DOHH2 (cell line): ENCODE measurements around the gene SMAD5.

ENCODE experiments used
- CTCF ChIP-seq: fragments of 200-600 bp; sonication (generic); IDR thresholded peaks from one replicate; pipeline ENCODE4 v1.5.1; 2014; ENCODE audit warnings: antibody characterized with exemption, mild to moderate bottlenecking, low read depth, low read length; ENCODE audit not compliant: poor library complexity, severe bottlenecking
- EZH2phosphoT487 ChIP-seq: fragments of 200-600 bp; sonication (generic); IDR thresholded peaks from 2 replicates; pipeline ENCODE4 v1.6.1; 2017; ENCODE audit warnings: borderline replicate concordance, mild to moderate bottlenecking, antibody characterized with exemption, low read length, moderate library complexity, mixed read lengths

- TF ChIP-seq CTCF, result no peak
- TF ChIP-seq EZH2phosphoT487, result no peak
These were observed 68.1 kb downstream of the SMAD5 start for GRCh38 chr5:136200761-136201160.
